Hepatocyte (in vitro differentiated cells): ENCODE data around the gene MAGI2. TPM values are rescaled to one million over a fixed set of nuclear protein-coding genes. Genes with fewer than 3 reads are reported as not detected.

Experiments
- DNase-seq: peaks from one replicate; pipeline ENCODE4 v3.0.0-alpha.2; 2016; ENCODE audit warnings: low spot score
- H2AFZ ChIP-seq: fragments of 200-600 bp; sonication (generic); 2 replicates; pipeline ENCODE4 v1.6.0; 2016; ENCODE audit warnings: antibody characterized with exemption, mild to moderate bottlenecking
- H3K27ac ChIP-seq: fragments of 200-600 bp; sonication (generic); 2 replicates; pipeline ENCODE4 v1.5.1; 2016; ENCODE audit warnings: mild to moderate bottlenecking
- H3K27me3 ChIP-seq: fragments of 200-600 bp; sonication (generic); 2 replicates; pipeline ENCODE4 v1.6.1; 2016
- H3K36me3 ChIP-seq: fragments of 200-600 bp; sonication (generic); replicated peaks from 2 replicates; pipeline ENCODE4 v1.5.1; 2016; ENCODE audit warnings: low read depth; ENCODE audit not compliant: insufficient read depth
- H3K4me1 ChIP-seq: fragments of 200-600 bp; sonication (generic); 2 replicates; pipeline ENCODE4 v1.5.1; 2016; ENCODE audit warnings: mild to moderate bottlenecking, moderate library complexity; ENCODE audit not compliant: insufficient read depth
- H3K4me2 ChIP-seq: fragments of 200-600 bp; sonication (generic); 2 replicates; pipeline ENCODE4 v1.6.0; 2016
- H3K4me3 ChIP-seq: fragments of 200-600 bp; sonication (generic); 2 replicates; pipeline ENCODE4 v1.5.1; 2016; ENCODE audit warnings: mild to moderate bottlenecking
- H3K79me2 ChIP-seq: fragments of 200-600 bp; sonication (generic); 2 replicates; pipeline ENCODE4 v1.6.0; 2017; ENCODE audit warnings: mild to moderate bottlenecking
- H3K9me2 ChIP-seq: fragments of 200-600 bp; sonication (generic); replicated peaks from 2 replicates; pipeline ENCODE4 v1.6.0; 2017; ENCODE audit warnings: mild to moderate bottlenecking; ENCODE audit not compliant: insufficient read depth
- H3K9me3 ChIP-seq: fragments of 200-600 bp; sonication (generic); 2 replicates; pipeline ENCODE4 v1.5.1; 2016; ENCODE audit warnings: low read depth, mild to moderate bottlenecking
- H4K20me1 ChIP-seq: fragments of 200-600 bp; sonication (generic); 2 replicates; pipeline ENCODE4 v1.6.0; 2016; ENCODE audit warnings: mild to moderate bottlenecking; ENCODE audit not compliant: insufficient read depth, poor library complexity, severe bottlenecking
- EZH2 ChIP-seq: fragments of 200-600 bp; sonication (generic); IDR thresholded peaks from 2 replicates; pipeline ENCODE4 v1.6.1; 2016; ENCODE audit warnings: antibody characterized with exemption, mild to moderate bottlenecking, borderline replicate concordance
- EZH2phosphoT487 ChIP-seq: fragments of 200-600 bp; sonication (generic); IDR thresholded peaks from one replicate; pipeline ENCODE4 v1.6.1; 2018; ENCODE audit warnings: antibody characterized with exemption, mild to moderate bottlenecking, low read depth, moderate library complexity; ENCODE audit not compliant: unreplicated experiment, severe bottlenecking
- WGBS: methylation state at CpG from one replicate; pipeline ENCODE4 v1.1.6; 2016; ENCODE audit warnings: low lambda C conversion rate; ENCODE audit errors: missing lambda C conversion rate; 5-methylcytosine and 5-hydroxymethylcytosine counted together
- polyA plus RNA-seq: library from polyadenylated mRNA; unstranded; fragments of >200 nt; fragmentation: Nextera tagmentation; extraction: Ambion mirVana; gene quantifications from 2 replicates; pipeline ENCODE4 v1.2.1, GENCODE V29; 2016
- total RNA-seq: library from RNA; depleted of rRNA; stranded (reverse); fragments of >200 nt; gene quantifications from 2 replicates; pipeline ENCODE4 v1.2.3, GENCODE V29; 2014
- TF ChIP-seq, protein P1 (sequence below): fragments of 200-600 bp; sonication (generic); IDR thresholded peaks from 2 replicates; pipeline ENCODE4 v1.5.1; 2016; ENCODE audit warnings: antibody characterized with exemption, mild to moderate bottlenecking; ENCODE audit not compliant: poor library complexity

MAGI2 gene
- total and polyA plus RNA-seq, 2 experiments from 2014 or later = 3.1 to 6.7 TPM

DNA sequence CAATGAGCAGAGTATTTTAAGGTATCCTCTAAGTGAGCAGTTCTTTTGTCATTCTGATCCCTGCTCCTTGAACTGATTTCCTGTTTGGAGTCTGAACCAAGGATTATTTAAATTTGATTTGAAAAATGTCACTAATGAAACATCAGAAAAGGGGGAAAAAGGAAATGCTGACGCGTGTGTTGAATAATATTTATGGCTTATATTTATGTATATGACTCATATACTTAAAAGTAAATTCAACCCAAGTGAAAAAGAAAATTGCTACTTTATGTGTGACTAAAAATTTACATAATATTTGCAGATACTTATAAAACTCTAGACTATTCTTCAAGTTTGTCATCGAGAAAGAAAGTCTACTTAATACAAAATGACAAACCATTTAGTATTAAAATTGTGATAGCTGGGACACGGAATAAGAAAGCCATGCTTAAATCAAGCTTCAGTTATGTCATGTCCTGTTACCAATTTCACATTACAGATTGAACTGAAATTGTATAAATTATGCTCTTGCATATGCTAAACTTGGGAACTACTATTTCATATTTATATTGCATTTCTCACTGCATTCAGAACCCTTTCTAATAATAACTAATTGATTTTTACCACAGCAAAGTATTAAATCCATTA is 649.9 kb downstream of the MAGI2 start:
- TF ChIP-seq EZH2 (no peak), EZH2phosphoT487 (no peak)
- TF ChIP-seq, protein P1, sequence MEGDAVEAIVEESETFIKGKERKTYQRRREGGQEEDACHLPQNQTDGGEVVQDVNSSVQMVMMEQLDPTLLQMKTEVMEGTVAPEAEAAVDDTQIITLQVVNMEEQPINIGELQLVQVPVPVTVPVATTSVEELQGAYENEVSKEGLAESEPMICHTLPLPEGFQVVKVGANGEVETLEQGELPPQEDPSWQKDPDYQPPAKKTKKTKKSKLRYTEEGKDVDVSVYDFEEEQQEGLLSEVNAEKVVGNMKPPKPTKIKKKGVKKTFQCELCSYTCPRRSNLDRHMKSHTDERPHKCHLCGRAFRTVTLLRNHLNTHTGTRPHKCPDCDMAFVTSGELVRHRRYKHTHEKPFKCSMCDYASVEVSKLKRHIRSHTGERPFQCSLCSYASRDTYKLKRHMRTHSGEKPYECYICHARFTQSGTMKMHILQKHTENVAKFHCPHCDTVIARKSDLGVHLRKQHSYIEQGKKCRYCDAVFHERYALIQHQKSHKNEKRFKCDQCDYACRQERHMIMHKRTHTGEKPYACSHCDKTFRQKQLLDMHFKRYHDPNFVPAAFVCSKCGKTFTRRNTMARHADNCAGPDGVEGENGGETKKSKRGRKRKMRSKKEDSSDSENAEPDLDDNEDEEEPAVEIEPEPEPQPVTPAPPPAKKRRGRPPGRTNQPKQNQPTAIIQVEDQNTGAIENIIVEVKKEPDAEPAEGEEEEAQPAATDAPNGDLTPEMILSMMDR = no peak
- Histone ChIP-seq H3K4me1 (no peaks in the 10 kb centered on the region), H3K36me3 (no peaks in the 10 kb centered on the region), H3K4me3 (no peak overlapping the region), H4K20me1 (no peaks in the 10 kb centered on the region), H3K27me3 (no peaks in the 10 kb centered on the region), H3K79me2 (no peaks in the 10 kb centered on the region), H3K9me2 (no peaks in the 10 kb centered on the region), H3K27ac (no peak overlapping the region), H3K4me2 (no peak overlapping the region), H3K9me3 (no peaks in the 10 kb centered on the region), H2AFZ (no peak overlapping the region)
- DNase-seq = no peak
- 93% methylated on average over 4 of the region's 4 CpGs for WGBS

DNA sequence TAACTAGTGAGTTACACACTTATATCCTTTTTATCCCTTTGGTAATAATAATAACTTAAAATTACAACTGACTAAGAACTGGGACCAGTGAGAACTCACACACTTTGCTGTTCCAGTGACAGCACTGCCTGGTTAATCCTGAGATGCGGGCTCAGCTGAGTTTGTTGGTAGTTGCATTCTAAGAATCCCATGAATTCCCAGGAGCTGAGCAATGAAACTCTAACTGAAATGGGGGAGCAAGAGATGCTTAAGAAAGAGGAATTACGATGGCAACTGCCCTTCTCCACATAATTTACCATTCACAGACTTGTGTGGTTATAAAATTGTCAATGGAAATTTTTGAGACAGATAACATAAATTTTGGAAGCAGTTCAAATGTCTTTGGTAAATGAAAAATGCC is 659.4 kb downstream of the MAGI2 start:
- TF ChIP-seq EZH2phosphoT487 = no peak
- TF ChIP-seq, protein P1 = no peak
- TF ChIP-seq EZH2 = no peak

DNA sequence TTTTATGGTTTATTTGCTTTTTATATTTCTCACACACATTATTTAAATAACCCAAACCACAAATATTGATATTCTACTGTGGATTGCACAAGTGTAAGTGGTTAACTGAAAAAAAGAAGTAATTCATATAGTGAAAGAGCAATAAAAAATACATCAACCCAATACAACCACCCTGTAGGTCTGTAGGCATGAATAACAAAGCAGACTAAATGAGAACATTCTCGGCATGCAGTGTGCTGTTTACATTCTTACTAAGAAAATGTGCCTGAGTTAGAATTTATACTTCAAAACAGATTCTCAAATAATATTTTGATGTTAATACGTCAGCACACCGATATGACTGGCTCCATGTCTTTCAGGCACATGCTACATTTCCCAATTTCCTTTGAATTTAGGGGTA is 660.8 kb downstream of the MAGI2 start:
- H3K9me3 ChIP-seq = no peaks in the 10 kb centered on the region
- DNase-seq = no peak
- no peaks in the 10 kb centered on the region for H3K4me1 ChIP-seq
- no peak for TF ChIP-seq EZH2phosphoT487
- TF ChIP-seq, protein P1 = no peak
- TF ChIP-seq EZH2 = no peak
- H3K27me3 ChIP-seq = no peaks in the 10 kb centered on the region
- no peaks in the 10 kb centered on the region for H3K9me2 ChIP-seq
- H3K4me3 ChIP-seq = no peak overlapping the region
- 80% methylated on average over 3 of the region's 3 CpGs for WGBS
- H2AFZ ChIP-seq = no peak overlapping the region
- H4K20me1 ChIP-seq = no peaks in the 10 kb centered on the region
- no peak overlapping the region for H3K4me2 ChIP-seq
- no peak overlapping the region for H3K27ac ChIP-seq
- no peaks in the 10 kb centered on the region for H3K36me3 ChIP-seq
- no peaks in the 10 kb centered on the region for H3K79me2 ChIP-seq

More for the DNA sequence above, 659.4 kb downstream of the MAGI2 start:
- no peak for DNase-seq
- no peaks in the 10 kb centered on the region for H3K36me3 ChIP-seq
- no peak overlapping the region for H2AFZ ChIP-seq
- no peaks in the 10 kb centered on the region for H3K27me3 ChIP-seq
- no peak overlapping the region for H3K4me2 ChIP-seq
- no peaks in the 10 kb centered on the region for H3K9me2 ChIP-seq
- H3K27ac ChIP-seq = no peak overlapping the region
- 33% methylated on average over 2 of the region's 2 CpGs for WGBS
- H3K4me1 ChIP-seq = no peaks in the 10 kb centered on the region
- no peaks in the 10 kb centered on the region for H3K9me3 ChIP-seq
- H3K4me3 ChIP-seq = no peak overlapping the region
- no peaks in the 10 kb centered on the region for H4K20me1 ChIP-seq
- H3K79me2 ChIP-seq = no peaks in the 10 kb centered on the region

DNA sequence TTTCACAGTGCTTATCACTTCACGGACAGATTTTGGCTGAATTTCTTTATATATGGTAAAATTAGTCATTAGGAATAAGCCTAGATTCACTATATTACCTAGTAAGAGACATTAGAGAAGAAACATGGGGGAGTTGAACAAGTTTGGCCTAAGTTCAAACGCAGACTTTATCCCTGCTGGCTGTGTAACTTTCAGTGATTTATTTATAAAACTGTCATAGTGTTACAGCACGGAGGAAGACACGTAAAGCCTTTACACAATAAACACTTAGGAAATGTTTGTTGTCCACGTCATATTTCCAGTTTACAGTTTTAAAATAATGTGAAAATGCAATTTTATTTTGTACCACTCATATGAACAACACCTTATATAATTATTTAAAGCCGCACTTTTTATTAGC is 661.5 kb downstream of the MAGI2 start:
- Histone ChIP-seq H3K27me3 (no peaks in the 10 kb centered on the region), H2AFZ (no peak overlapping the region), H3K36me3 (no peaks in the 10 kb centered on the region), H3K9me2 (no peaks in the 10 kb centered on the region), H3K4me2 (no peak overlapping the region), H4K20me1 (no peaks in the 10 kb centered on the region), H3K9me3 (no peaks in the 10 kb centered on the region), H3K27ac (no peak overlapping the region), H3K79me2 (no peaks in the 10 kb centered on the region), H3K4me1 (no peaks in the 10 kb centered on the region), H3K4me3 (no peak overlapping the region)
- DNase-seq = no peak
- TF ChIP-seq EZH2 = no peak
- TF ChIP-seq EZH2phosphoT487 = no peak
- TF ChIP-seq, protein P1 = no peak
- WGBS = 48% methylated on average over 6 of the region's 6 CpGs
